ENCODE data around the gene TRPV2. TPM values are rescaled to one million over a fixed set of nuclear protein-coding genes. Genes with fewer than 3 reads are reported as not detected.

TRPV2 gene, protein sequence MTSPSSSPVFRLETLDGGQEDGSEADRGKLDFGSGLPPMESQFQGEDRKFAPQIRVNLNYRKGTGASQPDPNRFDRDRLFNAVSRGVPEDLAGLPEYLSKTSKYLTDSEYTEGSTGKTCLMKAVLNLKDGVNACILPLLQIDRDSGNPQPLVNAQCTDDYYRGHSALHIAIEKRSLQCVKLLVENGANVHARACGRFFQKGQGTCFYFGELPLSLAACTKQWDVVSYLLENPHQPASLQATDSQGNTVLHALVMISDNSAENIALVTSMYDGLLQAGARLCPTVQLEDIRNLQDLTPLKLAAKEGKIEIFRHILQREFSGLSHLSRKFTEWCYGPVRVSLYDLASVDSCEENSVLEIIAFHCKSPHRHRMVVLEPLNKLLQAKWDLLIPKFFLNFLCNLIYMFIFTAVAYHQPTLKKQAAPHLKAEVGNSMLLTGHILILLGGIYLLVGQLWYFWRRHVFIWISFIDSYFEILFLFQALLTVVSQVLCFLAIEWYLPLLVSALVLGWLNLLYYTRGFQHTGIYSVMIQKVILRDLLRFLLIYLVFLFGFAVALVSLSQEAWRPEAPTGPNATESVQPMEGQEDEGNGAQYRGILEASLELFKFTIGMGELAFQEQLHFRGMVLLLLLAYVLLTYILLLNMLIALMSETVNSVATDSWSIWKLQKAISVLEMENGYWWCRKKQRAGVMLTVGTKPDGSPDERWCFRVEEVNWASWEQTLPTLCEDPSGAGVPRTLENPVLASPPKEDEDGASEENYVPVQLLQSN
- total RNA-seq = 100 to 1,000 TPM in 4 of 5 donors, 10 to 100 TPM in 1; 91.3 to 127 (median 122) TPM
- total RNA-seq (2013) = 102 TPM
- total RNA-seq = 17.3 to 103 (median 64.5) reads per million in 29 experiments

GRCh38 chr17:16415031-16415924 lies at the start of gene TRPV2:
TSS of gene TRPV2 (plus strand) at chr17:16415571. CDS start at chr17:16417669, 2,098 bp downstream.
- peaks cover 45 to 52% (median 50%) of the 10 kb centered on the region in 3 donors for H3K4me1 Mint-ChIP-seq

DNA sequence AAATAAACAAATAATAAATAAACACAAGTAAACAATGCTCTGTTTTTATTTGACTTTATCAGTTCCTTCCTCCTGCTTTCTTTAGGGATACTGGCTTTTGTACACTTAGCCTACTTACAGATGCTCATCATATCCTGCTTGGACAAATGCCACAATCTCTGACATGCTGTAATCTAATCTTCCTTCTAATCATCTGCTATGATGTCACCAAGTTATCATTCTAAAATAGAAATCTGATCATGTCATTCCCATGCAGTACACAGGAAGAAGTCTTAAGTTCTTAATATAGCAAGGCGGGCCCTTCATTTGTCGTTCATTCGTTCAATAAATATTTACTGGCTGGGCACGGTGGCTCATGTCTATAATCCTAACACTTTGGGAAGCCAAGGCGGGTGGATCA lies 43.6 kb upstream of the TRPV2 start:
- Mint-ChIP-seq H3K4me3 (no peak overlapping the region), H3K27ac (no peak overlapping the region), H3K9me3 (no peaks in the 10 kb centered on the region), H3K27me3 (no peaks in the 10 kb centered on the region), H3K4me1 (no peaks in the 10 kb centered on the region), H3K36me3 (no peaks in the 10 kb centered on the region)
- DNase-seq (no peak), ATAC-seq (replicated peaks in 1 of 4) (no peak)
- ChIA-PET POLR2A (no interaction called here), CTCF (interaction anchor here in 1 of 2 donors (0.7 kb wide), 1 partner anchor 8 kb away, joined by 3 read pairs; no protein-coding TSS in a partner anchor)
- Histone ChIP-seq H3K4me3 (ENCODE audit: control insufficient read depth in 1 of 2, extremely low read depth in 1 of 2, low read length in 1 of 2) (no peak overlapping the region), H3K4me1 (ENCODE audit: control insufficient read depth in 1 of 2, extremely low read depth in 1 of 2, insufficient read depth in 2 of 2, low read length in 2 of 2) (no peaks in the 10 kb centered on the region), H3K27me3 (replicated peaks in 1 of 2; ENCODE audit: control insufficient read depth in 2 of 2, extremely low read depth in 1 of 2, insufficient read depth in 2 of 2, low read length in 1 of 2) (no peaks in the 10 kb centered on the region), H3K9me3 (no peaks in the 10 kb centered on the region), H3K27ac (ENCODE audit: low read length) (no peak overlapping the region), H3K36me3 (ENCODE audit: control insufficient read depth in 2 of 2, extremely low read depth in 1 of 2, insufficient read depth in 1 of 2, low read length in 1 of 2) (no peaks in the 10 kb centered on the region)
- WGBS (ENCODE audit: insufficient coverage) = 93% methylated on average over 2 of the region's 5 CpGs

More at GRCh38 chr17:16415031-16415924, at the start of gene TRPV2:
- no peaks in the 10 kb centered on the region for H3K27me3 Mint-ChIP-seq
- Histone ChIP-seq H3K4me1 (ENCODE audit: control insufficient read depth in 1 of 2, extremely low read depth in 1 of 2, insufficient read depth in 2 of 2, low read length in 2 of 2) (peaks cover 8 to 60% of the 10 kb centered on the region in 2 experiments), H3K27ac (ENCODE audit: low read length) (peak within 1 kb of the TSS; percentile 88), H3K9me3 (no peaks in the 10 kb centered on the region), H3K4me3 (ENCODE audit: control insufficient read depth in 1 of 2, extremely low read depth in 1 of 2, low read length in 1 of 2) (peak within 1 kb of the TSS; percentile 86 to 92), H3K27me3 (replicated peaks in 1 of 2; ENCODE audit: control insufficient read depth in 2 of 2, extremely low read depth in 1 of 2, insufficient read depth in 2 of 2, low read length in 1 of 2) (no peaks in the 10 kb centered on the region), H3K36me3 (ENCODE audit: control insufficient read depth in 2 of 2, extremely low read depth in 1 of 2, insufficient read depth in 1 of 2, low read length in 1 of 2) (peaks cover 14 to 31% of the 10 kb centered on the region in 2 donors)
- 10% methylated on average over 6 of the region's 21 CpGs for WGBS (ENCODE audit: insufficient coverage)
- peak within 1 kb of the TSS; percentile 99 for H3K27ac Mint-ChIP-seq
- H3K9me3 Mint-ChIP-seq = no peaks in the 10 kb centered on the region
- ChIA-PET CTCF (interaction anchor here (0.5 to 3.1 kb wide), 11 partner anchors 9 to 1849 kb away, joined by 3 to 24 read pairs (median 5); partner anchors contain the start of gene UBB (in 1 of the 2)), POLR2A (interaction anchor here (0.6 to 1.7 kb wide), 6 partner anchors 23 to 1672 kb away, joined by 3 to 14 read pairs (median 7); partner anchors contain the start of gene UBB (in 1 of the 2))
- peak; percentile 48 to 75 (median 68) for ATAC-seq (replicated peaks in 1 of 4)
- H3K36me3 Mint-ChIP-seq = peaks cover 22% of the 10 kb centered on the region
- H3K4me3 Mint-ChIP-seq = peak within 1 kb of the TSS; percentile 90 to 98 (median 95)
- peak in 34 of 35 experiments; percentile 24 to 69 (median 42) for DNase-seq

- CTCF ChIA-PET = interaction anchor here in 1 of 2 donors (1.7 kb wide), 1 partner anchor 11 kb away, joined by 5 read pairs; no protein-coding TSS in a partner anchor
- no peaks in the 10 kb centered on the region for H3K4me1 ChIP-seq (ENCODE audit: control insufficient read depth in 1 of 2, extremely low read depth in 1 of 2, insufficient read depth in 2 of 2, low read length in 2 of 2)
These were observed 41.0 kb upstream of the TRPV2 start for GRCh38 chr17:16374146-16374938.

DNA sequence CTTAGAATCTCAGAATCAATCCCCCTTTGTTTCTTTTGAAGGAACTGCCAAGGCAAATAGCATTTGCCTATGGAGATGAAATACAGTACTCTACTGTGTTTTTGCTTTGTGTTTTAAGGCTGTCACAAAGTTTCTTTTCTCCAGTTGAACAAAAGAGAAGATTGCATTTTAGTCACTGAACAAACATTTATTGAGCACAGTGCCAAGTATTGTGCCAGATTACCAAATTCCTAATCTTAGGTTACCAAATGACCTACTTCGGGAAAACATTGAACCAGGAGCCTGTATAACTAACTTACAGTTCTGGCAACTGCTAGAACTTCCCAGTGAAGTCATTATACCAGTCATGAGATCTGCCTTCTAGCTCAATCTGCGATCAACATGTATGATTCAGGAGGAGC lies 37.4 kb upstream of the TRPV2 start:
- H3K36me3 Mint-ChIP-seq = peaks cover 15% of the 10 kb centered on the region
- H3K4me1 ChIP-seq (ENCODE audit: control insufficient read depth in 1 of 2, extremely low read depth in 1 of 2, insufficient read depth in 2 of 2, low read length in 2 of 2) = peaks cover 7 to 25% of the 10 kb centered on the region in 2 experiments
- no peaks in the 10 kb centered on the region for H3K27me3 Mint-ChIP-seq
- peaks cover 0 to 11% of the 10 kb centered on the region in 2 donors for H3K36me3 ChIP-seq (ENCODE audit: control insufficient read depth in 2 of 2, extremely low read depth in 1 of 2, insufficient read depth in 1 of 2, low read length in 1 of 2)
- ChIA-PET POLR2A (interaction anchor here in 1 of 2 donors (0.5 kb wide), 1 partner anchor 27 kb away, joined by 3 read pairs; no protein-coding TSS in a partner anchor), CTCF (interaction anchor here (0.6 to 1.0 kb wide), 3 partner anchors 12 to 122 kb away, joined by 3 to 4 read pairs (median 3); partner anchors contain the start of gene CENPV (in 1 of the 2))
- H3K4me3 ChIP-seq (ENCODE audit: control insufficient read depth in 1 of 2, extremely low read depth in 1 of 2, low read length in 1 of 2) = no peak overlapping the region
- no peak overlapping the region for H3K27ac ChIP-seq (ENCODE audit: low read length)
- WGBS (ENCODE audit: insufficient coverage) = 80% methylated on average over 1 of the region's 2 CpGs
- H3K4me3 Mint-ChIP-seq = no peak overlapping the region
- no peaks in the 10 kb centered on the region for H3K9me3 ChIP-seq
- H3K27me3 ChIP-seq (replicated peaks in 1 of 2; ENCODE audit: control insufficient read depth in 2 of 2, extremely low read depth in 1 of 2, insufficient read depth in 2 of 2, low read length in 1 of 2) = no peaks in the 10 kb centered on the region
- no peak overlapping the region for H3K27ac Mint-ChIP-seq
- ATAC-seq (replicated peaks in 1 of 4) (no peak), DNase-seq (no peak)
- H3K9me3 Mint-ChIP-seq = peaks cover 0 to 1% (median 0%) of the 10 kb centered on the region in 3 donors
- peaks cover 20 to 24% (median 24%) of the 10 kb centered on the region in 3 donors for H3K4me1 Mint-ChIP-seq

More at GRCh38 chr17:16374146-16374938, 41.0 kb upstream of the TRPV2 start:
- H3K27ac Mint-ChIP-seq = no peak overlapping the region
- no peaks in the 10 kb centered on the region for H3K36me3 Mint-ChIP-seq
- H3K4me3 ChIP-seq (ENCODE audit: control insufficient read depth in 1 of 2, extremely low read depth in 1 of 2, low read length in 1 of 2) = no peak overlapping the region
- H3K27ac ChIP-seq (ENCODE audit: low read length) = no peak overlapping the region
- ATAC-seq (replicated peaks in 1 of 4) (no peak), DNase-seq (no peak)
- no peaks in the 10 kb centered on the region for H3K27me3 Mint-ChIP-seq
- H3K36me3 ChIP-seq (ENCODE audit: control insufficient read depth in 2 of 2, extremely low read depth in 1 of 2, insufficient read depth in 1 of 2, low read length in 1 of 2) = no peaks in the 10 kb centered on the region
- POLR2A ChIA-PET = no interaction called here
- H3K9me3 Mint-ChIP-seq = no peaks in the 10 kb centered on the region
- H3K9me3 ChIP-seq = no peaks in the 10 kb centered on the region
- WGBS (ENCODE audit: insufficient coverage) = 94% methylated on average over 7 of the region's 16 CpGs
- no peak overlapping the region for H3K4me3 Mint-ChIP-seq
- no peaks in the 10 kb centered on the region for H3K4me1 Mint-ChIP-seq
- H3K27me3 ChIP-seq (replicated peaks in 1 of 2; ENCODE audit: control insufficient read depth in 2 of 2, extremely low read depth in 1 of 2, insufficient read depth in 2 of 2, low read length in 1 of 2) = no peaks in the 10 kb centered on the region

DNA sequence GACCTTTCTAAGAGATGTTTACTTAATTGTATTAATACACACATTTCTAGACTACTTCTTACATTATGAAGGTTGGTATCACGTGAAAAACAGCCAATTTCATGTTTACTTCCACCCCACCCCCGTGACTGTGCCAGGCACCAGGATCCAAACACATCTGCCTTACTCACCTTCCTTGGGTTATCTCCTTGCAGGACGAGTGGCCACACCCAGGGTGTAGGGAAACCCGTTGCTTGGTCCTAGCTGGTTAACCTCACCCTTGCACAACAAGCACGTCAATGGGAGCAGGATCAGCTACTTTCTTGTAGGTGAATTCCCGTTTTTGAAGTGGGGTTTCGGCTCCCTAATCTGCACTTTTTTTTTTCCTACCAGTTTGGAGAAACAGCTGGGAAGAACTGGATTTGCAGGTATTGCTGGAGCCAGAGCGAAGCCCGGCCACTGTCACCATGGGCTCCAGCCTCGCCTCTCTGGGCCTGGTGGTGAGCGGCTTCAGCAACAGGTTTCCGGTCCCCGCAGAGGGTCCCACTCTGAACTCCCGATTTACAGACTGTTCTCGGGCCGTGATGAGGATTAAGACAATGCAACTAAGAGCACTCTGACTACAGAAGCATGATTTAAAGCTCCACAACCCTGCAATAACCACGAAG lies 36.6 kb upstream of the TRPV2 start:
- Mint-ChIP-seq H3K4me1 (peaks cover 28 to 33% (median 31%) of the 10 kb centered on the region in 3 donors), H3K27me3 (no peaks in the 10 kb centered on the region), H3K9me3 (peaks cover 0 to 1% (median 0%) of the 10 kb centered on the region in 3 donors), H3K27ac (no peak overlapping the region), H3K36me3 (peaks cover 21% of the 10 kb centered on the region), H3K4me3 (peak overlapping the region in 1 of 3 donors; percentile 13)
- H3K9me3 ChIP-seq = no peaks in the 10 kb centered on the region
- WGBS (ENCODE audit: insufficient coverage) = 84% methylated on average over 10 of the region's 17 CpGs
- POLR2A ChIA-PET = interaction anchor here in 1 of 2 donors (0.6 to 0.7 kb wide), 2 partner anchors 21 to 62 kb away, joined by 3 read pairs; no protein-coding TSS in a partner anchor
- no peaks in the 10 kb centered on the region for H3K27me3 ChIP-seq (replicated peaks in 1 of 2; ENCODE audit: control insufficient read depth in 2 of 2, extremely low read depth in 1 of 2, insufficient read depth in 2 of 2, low read length in 1 of 2)
- peaks cover 7 to 28% of the 10 kb centered on the region in 2 experiments for H3K4me1 ChIP-seq (ENCODE audit: control insufficient read depth in 1 of 2, extremely low read depth in 1 of 2, insufficient read depth in 2 of 2, low read length in 2 of 2)
- H3K27ac ChIP-seq (ENCODE audit: low read length) = no peak overlapping the region
- CTCF ChIA-PET = interaction anchor here (0.6 to 1.0 kb wide), 3 partner anchors 13 to 122 kb away, joined by 3 to 4 read pairs (median 3); no protein-coding TSS in a partner anchor
- no peak for ATAC-seq (replicated peaks in 1 of 4)
- peaks cover 0 to 13% of the 10 kb centered on the region in 2 donors for H3K36me3 ChIP-seq (ENCODE audit: control insufficient read depth in 2 of 2, extremely low read depth in 1 of 2, insufficient read depth in 1 of 2, low read length in 1 of 2)
- no peak for DNase-seq
- H3K4me3 ChIP-seq (ENCODE audit: control insufficient read depth in 1 of 2, extremely low read depth in 1 of 2, low read length in 1 of 2) = no peak overlapping the region

All from T-cell (primary cell).